Inferior parietal cortex (tissue), 1 donor: ENCODE results near the gene ATG10.
"Not testable (repeated sequence)": the region's sequence is repeated elsewhere in the genome, so short reads cannot be mapped to it uniquely, and the experiment has no call there.

Source experiments
- DNase-seq: peaks from one replicate; pipeline ENCODE4 v3.0.0-alpha.2; 2016; ENCODE audit errors: extremely low spot score

The ATG10 gene

DNA sequence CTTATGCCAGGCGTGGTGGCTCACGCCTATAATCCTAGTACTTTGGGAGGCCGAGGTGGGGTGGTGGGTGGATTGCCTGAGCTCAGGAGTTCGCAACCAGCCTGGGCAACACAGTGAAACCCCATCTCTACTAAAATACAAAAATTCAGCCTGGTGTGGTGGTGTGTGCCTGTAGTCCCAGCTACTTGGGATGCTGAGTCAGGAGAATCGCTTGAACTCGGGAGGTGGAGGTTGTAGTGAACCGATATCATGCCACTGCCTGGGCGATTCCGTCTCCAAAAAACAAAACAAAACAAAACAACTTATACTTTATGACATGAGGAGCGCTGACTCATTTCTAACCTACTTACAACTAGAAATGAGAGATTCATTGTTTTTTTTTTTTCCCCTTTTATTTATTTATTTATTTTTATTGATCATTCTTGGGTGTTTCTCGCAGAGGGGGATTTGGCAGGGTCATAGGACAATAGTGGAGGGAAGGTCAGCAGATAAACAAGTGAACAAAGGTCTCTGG lies 10.4 kb downstream of the ATG10 start:
- DNase-seq: not testable (repeated sequence)

DNA sequence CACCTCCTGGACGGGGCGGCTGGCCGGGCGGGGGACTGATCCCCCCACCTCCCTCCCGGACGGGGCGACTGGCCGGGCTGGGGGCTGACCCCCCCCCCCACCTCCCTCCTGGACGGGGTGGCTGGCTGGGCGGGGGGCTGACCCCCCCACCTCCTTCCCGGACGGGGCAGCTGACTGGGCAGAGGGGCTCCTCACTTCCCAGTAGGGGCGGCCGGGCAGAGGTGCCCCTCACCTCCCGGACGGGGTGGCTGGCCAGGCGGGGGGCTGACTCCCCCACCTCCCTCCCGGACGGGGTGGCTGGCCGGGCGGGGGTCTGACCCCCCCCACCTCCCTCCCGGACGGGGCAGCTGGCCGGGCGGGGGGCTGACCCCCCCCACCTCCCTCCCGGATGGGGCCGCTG lies 11.3 kb downstream of the ATG10 start:
- not testable (repeated sequence) for DNase-seq

DNA sequence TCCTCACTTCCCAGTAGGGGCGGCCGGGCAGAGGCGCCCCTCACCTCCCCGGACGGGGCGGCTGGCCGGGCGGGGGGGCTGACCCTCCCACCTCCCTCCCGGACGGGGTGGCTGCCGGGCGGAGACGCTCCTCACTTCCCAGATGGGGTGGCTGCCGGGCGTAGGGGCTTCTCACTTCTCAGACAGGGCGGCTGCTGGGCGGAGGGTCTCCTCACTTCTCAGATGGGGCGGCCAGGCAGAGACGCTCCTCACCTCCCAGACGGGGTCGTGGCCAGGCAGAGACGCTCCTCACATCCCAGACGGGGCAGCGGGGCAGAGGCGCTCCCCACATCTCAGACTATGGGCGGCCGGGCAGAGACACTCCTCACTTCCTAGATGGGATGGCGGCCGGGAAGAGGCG lies 11.7 kb downstream of the ATG10 start:
- DNase-seq: not testable (repeated sequence)

DNA sequence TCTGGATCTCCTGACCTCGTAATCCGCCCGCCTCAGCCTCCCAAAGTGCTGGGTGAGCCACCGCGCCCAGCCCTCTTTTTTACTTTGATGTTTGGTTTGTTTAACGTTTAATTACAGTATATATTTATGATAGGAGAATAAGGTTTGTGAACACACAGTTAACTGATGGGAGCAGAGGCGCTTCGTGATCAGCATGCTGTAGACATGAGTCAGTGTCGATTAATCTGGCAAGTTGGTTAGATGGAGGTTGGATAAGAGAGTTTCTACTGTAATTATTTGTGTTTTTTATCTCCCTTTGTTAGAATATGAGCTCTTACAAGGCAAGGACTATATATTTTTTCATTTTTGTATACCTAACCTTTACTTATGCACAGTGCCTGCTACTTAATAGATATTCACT lies 14.3 kb downstream of the ATG10 start:
- DNase-seq: no peak

DNA sequence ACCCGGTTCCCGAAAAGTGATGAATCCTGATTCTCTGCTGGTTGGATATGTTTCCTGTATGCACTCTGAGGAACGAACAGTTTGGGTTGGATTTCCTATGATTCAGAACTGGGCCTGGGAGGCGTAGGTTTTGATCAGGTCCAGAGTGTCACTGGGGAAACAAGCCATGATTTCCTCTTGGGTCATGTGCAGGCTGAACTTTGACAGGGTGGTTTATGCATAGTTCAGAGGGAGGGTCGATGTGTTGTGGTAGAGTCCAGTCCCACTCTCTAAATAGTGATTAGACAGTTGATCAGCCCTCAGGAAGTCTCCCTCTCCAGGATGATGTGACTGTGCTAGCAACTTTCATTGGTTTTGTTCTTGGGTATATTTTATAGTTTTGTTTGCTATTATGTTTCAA lies 17.4 kb downstream of the ATG10 start:
- DNase-seq: no peak

DNA sequence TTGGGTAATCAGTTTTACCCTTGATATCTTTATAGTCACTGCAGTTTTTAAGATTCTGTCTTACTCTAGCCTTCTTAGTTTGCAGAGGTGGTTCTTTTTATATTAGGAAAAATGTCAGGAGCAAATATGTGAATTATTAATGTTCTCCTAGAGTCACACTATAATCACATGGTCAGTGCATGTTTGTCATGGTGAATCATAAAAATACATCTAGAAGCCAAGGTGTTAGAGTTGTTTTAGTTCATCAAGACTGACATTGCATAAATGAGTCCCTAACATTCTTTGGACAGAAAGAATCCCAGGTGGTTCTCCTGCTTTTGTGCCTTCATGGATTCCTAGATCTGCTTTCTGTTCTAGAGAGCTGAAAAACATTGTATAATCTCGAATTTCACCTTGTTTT lies 22.9 kb downstream of the ATG10 start:
- DNase-seq: no peak

DNA sequence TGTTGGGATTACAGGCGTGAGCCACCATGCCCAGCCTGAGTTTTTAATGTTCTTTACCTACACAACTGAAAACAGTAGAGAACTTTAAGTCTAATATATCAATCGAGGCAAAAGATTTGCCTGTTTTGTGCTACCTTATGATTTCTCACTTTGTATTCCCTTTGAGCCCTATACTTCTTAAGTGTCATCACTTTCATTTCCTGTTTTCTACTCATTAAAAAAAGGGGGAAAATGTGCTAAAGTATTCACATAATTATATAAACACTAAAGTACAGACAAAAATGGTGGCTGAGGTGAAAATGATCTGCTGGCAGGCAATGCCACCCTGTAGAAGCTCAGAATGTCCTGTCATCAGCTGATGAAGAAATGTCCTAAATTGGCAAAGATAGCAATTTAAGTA lies 23.6 kb downstream of the ATG10 start:
- DNase-seq: no peak

DNA sequence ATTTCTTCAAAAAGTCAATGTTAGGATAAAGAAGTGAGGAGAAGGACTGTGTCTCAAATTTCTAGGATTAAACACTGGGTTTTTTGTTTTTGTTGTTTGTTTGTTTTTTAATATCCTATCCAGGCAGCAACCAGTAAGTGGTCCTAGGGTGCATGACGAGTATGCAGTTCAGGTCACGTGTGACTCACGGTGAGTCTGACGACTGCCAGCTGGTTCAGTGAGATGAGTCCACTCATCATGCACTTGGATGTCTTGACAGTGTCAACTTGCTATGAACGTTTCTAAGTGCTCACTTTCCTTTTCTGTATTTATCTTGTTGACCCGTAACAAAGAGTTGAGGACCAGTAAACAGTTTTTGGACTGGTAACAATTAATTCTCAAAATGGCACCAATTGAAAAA lies 32.7 kb downstream of the ATG10 start:
- no peak for DNase-seq

DNA sequence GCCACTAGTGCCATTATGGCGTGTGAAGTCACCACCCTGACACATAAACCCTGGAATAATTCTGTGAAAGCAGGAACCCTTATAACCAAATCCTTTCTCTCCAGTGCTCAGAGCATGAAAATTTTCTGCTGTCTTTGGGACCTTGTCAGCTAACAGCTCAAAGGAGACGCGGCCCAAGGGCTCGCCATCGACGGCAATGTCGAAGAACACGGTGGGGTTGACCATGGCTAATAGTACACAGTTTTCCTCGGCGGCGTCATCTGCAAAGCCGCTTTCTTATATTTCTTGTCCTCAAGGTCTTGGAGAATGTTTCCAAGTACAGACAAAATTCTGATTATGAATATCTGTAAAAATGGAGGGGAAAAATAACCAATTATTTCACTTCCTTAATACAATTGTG lies 38.0 kb downstream of the ATG10 start:
- not testable (repeated sequence) for DNase-seq

DNA sequence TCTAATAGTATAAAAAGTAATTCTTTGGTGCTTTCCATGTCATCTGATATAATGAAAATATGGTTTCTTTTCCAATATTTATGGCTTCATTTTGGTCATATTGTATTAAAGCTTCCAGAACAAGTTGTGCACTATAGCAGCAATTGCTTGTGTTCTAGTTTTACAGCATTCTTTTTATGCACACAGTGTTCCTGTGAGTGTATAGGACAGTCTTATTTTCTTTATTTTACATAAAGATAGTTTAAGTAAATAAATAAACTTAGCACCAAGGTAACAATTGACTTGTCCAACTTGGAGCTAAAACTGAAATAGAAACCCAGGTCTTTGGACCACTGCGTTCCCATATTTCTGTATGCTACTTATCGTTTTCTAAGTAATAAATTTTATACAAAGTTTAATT lies 38.9 kb downstream of the ATG10 start:
- DNase-seq: no peak

DNA sequence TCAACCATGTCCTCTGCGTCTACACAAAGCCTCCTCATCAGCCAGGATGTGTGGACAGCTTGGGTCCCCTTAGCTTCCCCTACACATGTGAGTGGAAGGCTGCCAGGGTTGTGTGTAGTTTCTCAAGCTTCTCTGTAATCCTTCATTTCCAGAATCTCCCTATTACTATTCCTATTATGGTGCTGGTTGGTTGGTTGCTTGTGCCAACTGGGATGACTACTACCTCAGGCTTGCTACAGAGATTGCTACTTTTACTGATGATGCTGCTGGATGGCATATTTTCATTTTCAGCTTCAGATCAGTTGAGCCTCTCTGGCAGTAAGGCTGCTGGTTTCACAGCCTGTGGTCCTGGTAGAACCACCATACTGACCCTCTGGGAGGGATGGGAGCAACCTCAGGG lies 39.9 kb downstream of the ATG10 start:
- no peak for DNase-seq

DNA sequence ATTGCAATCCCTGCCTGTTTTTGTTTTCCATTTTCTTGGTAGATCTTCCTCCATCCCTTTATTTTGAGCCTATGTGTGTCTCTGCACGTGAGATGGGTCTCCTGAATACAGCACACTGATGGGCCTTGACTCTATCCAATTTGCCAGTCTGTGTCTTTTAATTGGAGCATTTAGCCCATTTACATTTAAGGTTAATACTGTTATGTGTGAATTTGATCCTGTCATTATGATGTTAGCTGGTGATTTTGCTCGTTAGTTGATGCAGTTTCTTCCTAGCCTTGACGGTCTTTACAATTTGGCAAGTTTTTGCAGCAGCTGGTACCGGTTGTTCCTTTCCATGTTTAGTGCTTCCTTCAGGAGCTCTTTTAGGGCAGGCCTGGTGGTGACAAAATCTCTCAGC lies 42.8 kb downstream of the ATG10 start:
- not testable (repeated sequence) for DNase-seq

DNA sequence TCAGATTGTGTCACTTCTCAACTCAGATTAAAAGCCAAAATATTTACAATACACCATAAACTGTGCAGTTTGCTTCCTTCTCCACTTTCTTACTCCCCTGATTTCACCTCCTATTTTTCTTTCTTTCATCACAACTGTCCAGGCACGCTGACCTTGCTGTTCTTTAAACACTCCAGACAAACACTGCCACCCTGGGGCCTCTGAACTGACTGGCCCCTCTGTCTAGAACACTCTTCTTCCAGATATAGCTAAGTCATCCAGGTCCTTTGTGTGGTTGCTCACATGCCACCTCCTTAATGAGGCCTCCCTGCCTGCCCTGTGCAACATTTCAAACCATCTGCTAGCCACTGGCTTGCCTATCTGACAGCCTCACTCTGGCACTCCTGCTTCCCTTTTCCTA lies 46.6 kb downstream of the ATG10 start:
- no peak for DNase-seq

DNA sequence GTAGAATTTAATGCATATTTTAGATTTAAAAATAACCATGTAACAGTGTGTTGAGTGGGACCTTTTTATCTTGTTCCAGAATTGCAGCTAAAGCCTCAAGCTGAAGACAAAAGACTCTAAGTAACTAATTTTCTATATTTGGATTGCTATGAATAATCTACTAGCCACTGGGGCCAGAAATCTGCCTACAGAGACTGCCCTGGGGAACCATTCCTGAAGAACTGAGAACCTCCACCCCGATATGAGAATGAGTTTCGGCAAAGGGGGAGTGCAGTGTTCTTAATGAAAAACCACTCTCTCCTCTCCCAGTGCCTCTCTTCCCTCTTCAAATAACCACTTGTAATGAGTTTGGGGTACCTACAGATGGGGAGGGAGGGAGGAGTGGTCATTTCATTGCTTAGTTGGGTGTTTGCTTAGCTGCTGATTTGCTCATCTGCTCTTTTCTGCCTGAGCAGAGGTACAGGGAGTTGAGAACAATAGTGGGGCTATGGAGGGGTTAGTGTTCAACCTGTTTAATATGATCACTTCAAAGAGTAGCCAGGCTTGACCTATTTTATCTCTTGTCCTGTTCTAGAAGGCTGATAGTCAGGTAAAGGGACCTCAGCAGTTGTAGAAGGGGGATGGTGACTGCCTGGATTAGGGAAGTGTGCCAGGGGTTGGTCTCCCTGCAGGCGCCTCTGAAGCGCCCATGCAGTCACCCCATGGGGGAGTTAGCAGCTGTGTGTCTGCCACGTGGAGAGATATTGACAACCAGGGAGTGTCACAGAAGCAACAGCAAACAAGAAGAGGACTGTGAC lies 47.7 kb downstream of the ATG10 start:
- no peak for DNase-seq

DNA sequence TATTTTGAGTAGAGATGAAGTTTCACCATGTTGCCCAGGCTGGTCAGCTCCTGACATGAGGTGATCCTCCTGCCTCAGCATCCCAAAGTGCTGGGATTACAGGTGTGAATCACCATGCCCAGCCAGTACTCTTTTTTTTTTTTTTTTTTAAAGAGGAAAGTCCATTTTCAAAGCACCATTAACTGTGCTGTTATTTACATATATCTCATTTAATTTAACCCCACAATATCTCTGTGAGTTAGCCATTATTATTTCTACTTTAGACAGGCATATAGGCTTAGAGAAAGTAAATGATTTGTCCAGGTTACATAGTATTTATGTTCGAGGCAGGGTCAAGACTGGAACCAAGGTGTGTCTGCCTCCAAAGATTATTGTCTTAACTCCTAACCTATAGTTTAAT lies 50.7 kb downstream of the ATG10 start:
- no peak for DNase-seq

DNA sequence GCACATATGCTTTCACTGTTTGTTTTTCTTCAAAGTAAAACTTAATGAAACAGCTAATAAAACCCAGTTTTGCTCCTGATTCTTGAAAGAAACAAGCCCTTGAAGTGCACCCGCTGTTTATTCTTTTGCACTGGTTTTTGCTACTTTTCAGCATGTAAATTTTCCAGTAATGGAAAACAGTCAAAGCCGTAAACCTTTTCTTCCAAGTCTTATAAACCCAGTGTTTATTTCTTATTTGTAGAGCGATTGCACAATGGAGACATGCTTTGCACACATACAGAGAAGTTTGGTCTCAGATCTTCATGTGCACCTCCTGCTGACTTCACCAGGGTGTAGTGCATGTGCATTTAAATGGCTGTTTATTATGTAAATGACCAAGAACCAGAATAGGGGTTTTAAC lies 51.8 kb downstream of the ATG10 start:
- no peak for DNase-seq

DNA sequence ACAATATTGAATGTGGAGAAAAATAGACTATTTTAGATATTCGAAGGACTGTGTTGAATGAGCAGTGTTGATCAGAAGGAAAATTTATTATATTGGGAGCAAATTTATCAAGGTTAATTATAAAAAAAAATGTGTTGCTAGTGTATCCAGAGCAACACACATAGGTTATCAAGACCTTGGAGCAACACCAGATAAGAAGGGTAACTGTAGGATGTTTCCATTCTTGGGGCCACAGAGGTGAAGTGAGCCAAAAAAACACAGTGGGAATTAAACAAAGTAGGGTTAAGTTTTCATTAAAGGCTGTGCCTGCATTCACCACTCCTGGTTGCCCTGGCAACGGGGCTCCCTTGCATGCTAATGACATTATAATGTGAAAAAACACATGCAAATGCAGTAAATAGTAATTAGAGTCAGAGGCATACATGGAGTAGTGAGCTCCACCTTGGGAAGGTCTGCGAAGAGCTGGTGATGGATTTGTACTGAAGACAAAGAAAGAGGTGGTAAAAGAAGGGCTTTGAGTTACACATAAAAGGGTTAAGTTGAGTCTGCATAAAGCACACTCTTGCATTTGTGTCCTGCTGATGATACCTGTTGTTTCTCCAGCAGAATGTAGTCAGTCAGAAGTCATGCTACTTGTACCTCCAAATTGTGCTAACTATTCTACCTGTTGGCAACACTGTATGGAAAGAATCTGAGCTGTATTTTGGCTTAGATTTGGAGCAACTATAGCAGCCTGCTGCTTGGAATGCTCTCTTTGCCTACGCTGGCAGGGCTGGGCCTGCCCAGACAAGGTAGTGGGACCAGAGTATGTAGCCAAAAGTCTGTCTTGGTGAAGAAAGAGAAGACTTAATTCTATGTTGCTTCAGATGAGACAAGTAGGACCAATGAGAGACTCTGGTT lies 59.6 kb downstream of the ATG10 start:
- DNase-seq: no peak

DNA sequence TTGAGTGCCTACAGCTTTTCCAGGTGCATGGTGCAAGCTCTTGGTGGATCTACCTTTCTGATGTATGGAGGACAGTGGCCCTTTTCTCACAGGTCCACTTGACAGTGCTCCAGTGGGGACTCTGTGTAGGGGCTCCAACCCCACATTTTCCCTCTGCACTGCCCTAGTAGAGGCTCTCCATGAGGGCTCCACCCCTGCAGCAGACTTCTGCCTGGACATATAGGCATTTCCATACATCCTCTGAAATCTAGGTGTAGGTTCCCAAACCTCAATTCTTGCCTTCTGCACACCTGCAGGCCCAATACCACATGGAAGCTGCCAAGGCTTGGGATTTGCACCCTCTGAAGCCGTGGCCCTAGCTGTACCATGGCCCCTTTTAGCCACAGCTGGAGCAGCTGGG lies 71.1 kb downstream of the ATG10 start:
- not testable (repeated sequence) for DNase-seq

DNA sequence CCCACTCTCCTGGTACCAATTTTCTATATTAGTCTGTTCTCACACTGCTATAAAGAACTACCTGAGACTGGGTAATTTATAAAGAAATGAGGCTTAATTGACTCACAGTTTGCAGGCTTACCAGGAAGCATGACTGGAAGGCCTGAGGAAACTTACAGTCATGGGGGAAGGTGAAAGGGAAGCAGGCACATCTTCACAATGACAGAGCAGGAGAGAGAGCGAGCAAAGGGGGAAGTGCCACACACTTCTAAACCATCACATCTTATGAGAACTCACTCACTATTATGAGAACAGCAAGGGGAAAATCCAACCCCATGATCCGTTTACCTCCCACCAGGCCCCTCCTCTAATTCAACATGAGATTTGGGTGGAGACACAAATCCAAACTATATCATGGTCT lies 72.2 kb downstream of the ATG10 start:
- DNase-seq: no peak

DNA sequence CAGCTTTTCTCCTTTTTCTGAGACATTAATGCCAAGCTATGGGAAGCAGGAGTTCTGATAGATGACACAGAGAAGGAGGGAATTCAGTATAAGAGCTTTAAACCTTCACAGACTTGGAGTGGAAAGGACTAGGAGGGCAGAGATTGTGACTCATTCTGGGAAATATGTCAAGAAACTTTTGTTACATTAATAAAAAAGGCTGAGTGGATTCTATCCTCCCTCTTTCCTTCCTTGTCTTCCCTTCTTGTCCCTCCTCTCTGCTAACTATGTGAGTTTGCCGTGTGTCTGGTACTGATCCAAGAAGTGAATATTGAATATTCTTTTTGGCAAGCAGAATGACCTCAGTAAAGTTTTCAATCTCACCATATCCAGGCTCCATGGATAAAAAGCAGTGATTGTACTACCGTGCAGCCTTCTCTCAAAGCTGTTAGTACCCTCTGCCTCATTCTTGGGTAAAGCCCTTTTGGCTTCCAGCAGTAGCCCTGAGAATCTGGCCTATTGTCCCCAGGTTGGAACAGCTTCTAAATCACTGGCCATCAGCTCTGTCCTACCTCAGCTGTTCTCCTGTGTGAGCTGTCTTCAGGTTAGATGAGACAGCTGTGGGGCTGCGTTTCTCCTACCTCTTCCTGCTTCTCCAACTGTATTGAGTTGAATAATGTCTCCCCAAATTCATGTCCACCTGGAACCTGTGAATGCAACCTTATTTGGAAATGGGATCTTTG lies 73.9 kb downstream of the ATG10 start:
- DNase-seq: no peak

DNA sequence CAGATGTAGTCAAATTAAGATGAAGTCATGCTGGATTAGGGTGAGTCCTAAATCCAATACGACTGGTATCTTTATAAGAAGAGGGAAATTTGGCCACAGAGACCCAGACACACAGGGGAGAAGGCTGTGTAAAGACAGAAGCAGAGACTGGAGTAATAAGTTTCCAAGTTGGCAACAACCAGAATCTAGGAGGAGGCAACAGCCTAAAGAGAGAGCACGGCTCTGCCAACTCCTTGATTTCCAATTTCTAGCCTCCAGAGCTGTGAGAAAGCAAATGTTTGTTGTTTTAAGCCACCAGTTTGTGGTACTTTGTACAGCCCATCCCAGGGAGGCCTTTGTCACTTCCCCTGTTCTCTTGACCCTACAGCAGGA lies 74.4 kb downstream of the ATG10 start:
- DNase-seq: no peak

DNA sequence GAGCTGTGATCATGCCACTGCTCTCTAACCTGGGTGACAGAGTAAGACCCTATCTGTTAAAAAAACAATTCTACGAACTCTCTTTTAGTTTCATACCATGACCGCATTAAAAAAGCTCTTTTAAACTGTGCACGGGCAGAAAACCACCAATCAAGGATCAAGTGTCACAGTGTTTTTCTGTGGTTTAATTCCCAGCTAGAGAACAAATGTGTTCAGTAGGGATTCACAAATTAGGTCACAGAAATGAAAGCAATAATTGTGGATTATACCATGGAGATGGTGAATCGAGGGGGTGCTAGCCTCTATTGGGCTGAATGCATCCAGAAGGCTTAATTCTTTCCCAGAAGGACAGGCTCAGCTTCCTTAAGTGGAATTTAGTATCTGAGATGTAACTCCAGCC lies 79.1 kb downstream of the ATG10 start:
- no peak for DNase-seq
